ENCODE data around the gene ORC3.

The ORC3 gene

GRCh38 chr6:87654875-87655454 is 65.0 kb downstream of the ORC3 start:
- POLR2A ChIA-PET = no interaction called here
- CTCF ChIA-PET = interaction anchor here (1.3 to 1.4 kb wide), 2 partner anchors 13 to 14 kb away, joined by 3 to 7 read pairs; no protein-coding TSS in a partner anchor
- no peak for DNase-seq

GRCh38 chr6:87655824-87656223 is 65.9 kb downstream of the ORC3 start:
- Histone ChIP-seq H3K36me3 (ENCODE audit: control insufficient read depth in 4 of 4, insufficient read depth in 4 of 4, low read length in 3 of 4) (peaks cover 0 to 18% (median 6%) of the 10 kb centered on the region in 4 experiments), H3K4me3 (ENCODE audit: control insufficient read depth in 1 of 7, extremely low read depth in 1 of 7, insufficient read depth in 4 of 7, low read depth in 2 of 7, low read length in 6 of 7) (no peak overlapping the region), H3K27ac (ENCODE audit: insufficient read depth in 1 of 2, low read depth in 1 of 2, low read length in 2 of 2, poor library complexity in 1 of 2, severe bottlenecking in 2 of 2) (no peak overlapping the region), H3K4me1 (ENCODE audit: control extremely low read depth in 1 of 4, control insufficient read depth in 4 of 4, insufficient read depth in 4 of 4, low read length in 3 of 4) (peaks cover 0 to 8% (median 7%) of the 10 kb centered on the region in 4 experiments), H3K27me3 (replicated peaks in 2 of 5; ENCODE audit: control insufficient read depth in 4 of 5, insufficient read depth in 5 of 5, low read length in 4 of 5) (no peaks in the 10 kb centered on the region), H3K9me3 (ENCODE audit: control extremely low read depth in 1 of 5, control insufficient read depth in 4 of 5, insufficient read depth in 2 of 5, low read depth in 1 of 5, low read length in 4 of 5) (no peaks in the 10 kb centered on the region)
- CTCF ChIA-PET = interaction anchor here (1.3 to 1.4 kb wide), 3 partner anchors 8 to 19 kb away, joined by 3 to 7 read pairs (median 5); no protein-coding TSS in a partner anchor
- DNase-seq = peak in 2 of 3 donors; percentile 35 to 48
- POLR2A ChIA-PET = interaction anchor here (0.7 kb wide), 1 partner anchor 590 kb away, joined by 3 read pairs; no protein-coding TSS in a partner anchor

More at GRCh38 chr6:87654875-87655454, 65.0 kb downstream of the ORC3 start:
- WGBS (ENCODE audit: insufficient coverage) = no CpG with 5 or more reads among the region's 2 CpGs
- no peaks in the 10 kb centered on the region for H3K27me3 ChIP-seq (replicated peaks in 2 of 5; ENCODE audit: control insufficient read depth in 4 of 5, insufficient read depth in 5 of 5, low read length in 4 of 5)
- H3K4me1 ChIP-seq (ENCODE audit: control extremely low read depth in 1 of 4, control insufficient read depth in 4 of 4, insufficient read depth in 4 of 4, low read length in 3 of 4) = peaks cover 0 to 8% (median 7%) of the 10 kb centered on the region in 4 experiments
- no peak overlapping the region for H3K4me3 ChIP-seq (ENCODE audit: control insufficient read depth in 1 of 7, extremely low read depth in 1 of 7, insufficient read depth in 4 of 7, low read depth in 2 of 7, low read length in 6 of 7)
- H3K36me3 ChIP-seq (ENCODE audit: control insufficient read depth in 4 of 4, insufficient read depth in 4 of 4, low read length in 3 of 4) = peaks cover 0 to 14% (median 5%) of the 10 kb centered on the region in 4 experiments
- no peak overlapping the region for H3K27ac ChIP-seq (ENCODE audit: insufficient read depth in 1 of 2, low read depth in 1 of 2, low read length in 2 of 2, poor library complexity in 1 of 2, severe bottlenecking in 2 of 2)
- H3K9me3 ChIP-seq (ENCODE audit: control extremely low read depth in 1 of 5, control insufficient read depth in 4 of 5, insufficient read depth in 2 of 5, low read depth in 1 of 5, low read length in 4 of 5) = no peaks in the 10 kb centered on the region

- H3K36me3 ChIP-seq (ENCODE audit: control insufficient read depth in 4 of 4, insufficient read depth in 4 of 4, low read length in 3 of 4) = peaks cover 0 to 24% (median 7%) of the 10 kb centered on the region in 4 experiments
- H3K9me3 ChIP-seq (ENCODE audit: control extremely low read depth in 1 of 5, control insufficient read depth in 4 of 5, insufficient read depth in 2 of 5, low read depth in 1 of 5, low read length in 4 of 5) = no peaks in the 10 kb centered on the region
- no peak overlapping the region for H3K4me3 ChIP-seq (ENCODE audit: control insufficient read depth in 1 of 7, extremely low read depth in 1 of 7, insufficient read depth in 4 of 7, low read depth in 2 of 7, low read length in 6 of 7)
- ChIA-PET POLR2A (no interaction called here), CTCF (interaction anchor here (1.3 to 1.4 kb wide), 2 partner anchors 9 to 20 kb away, joined by 3 to 5 read pairs; no protein-coding TSS in a partner anchor)
- peak in 2 of 3 donors; percentile 78 to 81 for DNase-seq
- no peaks in the 10 kb centered on the region for H3K27me3 ChIP-seq (replicated peaks in 2 of 5; ENCODE audit: control insufficient read depth in 4 of 5, insufficient read depth in 5 of 5, low read length in 4 of 5)
- peak overlapping the region in 1 of 2 experiments; percentile 0 for H3K27ac ChIP-seq (ENCODE audit: insufficient read depth in 1 of 2, low read depth in 1 of 2, low read length in 2 of 2, poor library complexity in 1 of 2, severe bottlenecking in 2 of 2)
- peaks cover 0 to 8% (median 7%) of the 10 kb centered on the region in 4 experiments for H3K4me1 ChIP-seq (ENCODE audit: control extremely low read depth in 1 of 4, control insufficient read depth in 4 of 4, insufficient read depth in 4 of 4, low read length in 3 of 4)
These were observed 66.9 kb downstream of the ORC3 start for GRCh38 chr6:87656857-87657256.

- Histone ChIP-seq H3K36me3 (ENCODE audit: control insufficient read depth in 4 of 4, insufficient read depth in 4 of 4, low read length in 3 of 4) (peaks cover 2 to 22% (median 7%) of the 10 kb centered on the region in 4 experiments), H3K27me3 (replicated peaks in 2 of 5; ENCODE audit: control insufficient read depth in 4 of 5, insufficient read depth in 5 of 5, low read length in 4 of 5) (no peaks in the 10 kb centered on the region), H3K27ac (ENCODE audit: insufficient read depth in 1 of 2, low read depth in 1 of 2, low read length in 2 of 2, poor library complexity in 1 of 2, severe bottlenecking in 2 of 2) (no peak overlapping the region), H3K4me3 (ENCODE audit: control insufficient read depth in 1 of 7, extremely low read depth in 1 of 7, insufficient read depth in 4 of 7, low read depth in 2 of 7, low read length in 6 of 7) (no peak overlapping the region), H3K4me1 (ENCODE audit: control extremely low read depth in 1 of 4, control insufficient read depth in 4 of 4, insufficient read depth in 4 of 4, low read length in 3 of 4) (peaks cover 0 to 8% (median 7%) of the 10 kb centered on the region in 4 experiments), H3K9me3 (ENCODE audit: control extremely low read depth in 1 of 5, control insufficient read depth in 4 of 5, insufficient read depth in 2 of 5, low read depth in 1 of 5, low read length in 4 of 5) (no peaks in the 10 kb centered on the region)
- CTCF ChIA-PET = no interaction called here
- POLR2A ChIA-PET = no interaction called here
- no peak for DNase-seq
These were observed 68.6 kb downstream of the ORC3 start for GRCh38 chr6:87658516-87658915.

- no peaks in the 10 kb centered on the region for H3K9me3 ChIP-seq (ENCODE audit: control extremely low read depth in 1 of 5, control insufficient read depth in 4 of 5, insufficient read depth in 2 of 5, low read depth in 1 of 5, low read length in 4 of 5)
- H3K27ac ChIP-seq (ENCODE audit: insufficient read depth in 1 of 2, low read depth in 1 of 2, low read length in 2 of 2, poor library complexity in 1 of 2, severe bottlenecking in 2 of 2) = no peak overlapping the region
- no peak overlapping the region for H3K4me3 ChIP-seq (ENCODE audit: control insufficient read depth in 1 of 7, extremely low read depth in 1 of 7, insufficient read depth in 4 of 7, low read depth in 2 of 7, low read length in 6 of 7)
- peaks cover 2 to 25% (median 5%) of the 10 kb centered on the region in 4 experiments for H3K36me3 ChIP-seq (ENCODE audit: control insufficient read depth in 4 of 4, insufficient read depth in 4 of 4, low read length in 3 of 4)
- no peak for DNase-seq
- POLR2A ChIA-PET = no interaction called here
- peaks cover 0 to 8% (median 7%) of the 10 kb centered on the region in 4 experiments for H3K4me1 ChIP-seq (ENCODE audit: control extremely low read depth in 1 of 4, control insufficient read depth in 4 of 4, insufficient read depth in 4 of 4, low read length in 3 of 4)
- CTCF ChIA-PET = no interaction called here
- no peaks in the 10 kb centered on the region for H3K27me3 ChIP-seq (replicated peaks in 2 of 5; ENCODE audit: control insufficient read depth in 4 of 5, insufficient read depth in 5 of 5, low read length in 4 of 5)
These were observed 70.4 kb downstream of the ORC3 start for GRCh38 chr6:87660226-87660911.

GRCh38 chr6:87661016-87661415 is 71.1 kb downstream of the ORC3 start:
- ChIA-PET CTCF (no interaction called here), POLR2A (interaction anchor here (0.6 to 0.9 kb wide), 2 partner anchors 11 to 41 kb away, joined by 3 to 4 read pairs; partner anchors contain the start of gene AKIRIN2)
- H3K36me3 ChIP-seq (ENCODE audit: control insufficient read depth in 4 of 4, insufficient read depth in 4 of 4, low read length in 3 of 4) = peaks cover 2 to 25% (median 5%) of the 10 kb centered on the region in 4 experiments
- DNase-seq = no peak
- no CpG with 5 or more reads among the region's 1 CpG for WGBS (ENCODE audit: insufficient coverage)
- H3K27ac ChIP-seq (ENCODE audit: insufficient read depth in 1 of 2, low read depth in 1 of 2, low read length in 2 of 2, poor library complexity in 1 of 2, severe bottlenecking in 2 of 2) = no peak overlapping the region
- H3K27me3 ChIP-seq (replicated peaks in 2 of 5; ENCODE audit: control insufficient read depth in 4 of 5, insufficient read depth in 5 of 5, low read length in 4 of 5) = no peaks in the 10 kb centered on the region
- H3K4me1 ChIP-seq (ENCODE audit: control extremely low read depth in 1 of 4, control insufficient read depth in 4 of 4, insufficient read depth in 4 of 4, low read length in 3 of 4) = peaks cover 0 to 8% (median 7%) of the 10 kb centered on the region in 4 experiments
- H3K9me3 ChIP-seq (ENCODE audit: control extremely low read depth in 1 of 5, control insufficient read depth in 4 of 5, insufficient read depth in 2 of 5, low read depth in 1 of 5, low read length in 4 of 5) = no peaks in the 10 kb centered on the region
- no peak overlapping the region for H3K4me3 ChIP-seq (ENCODE audit: control insufficient read depth in 1 of 7, extremely low read depth in 1 of 7, insufficient read depth in 4 of 7, low read depth in 2 of 7, low read length in 6 of 7)

GRCh38 chr6:87661503-87661902 is 71.6 kb downstream of the ORC3 start:
- ChIA-PET CTCF (no interaction called here), POLR2A (interaction anchor here (0.6 to 0.9 kb wide), 2 partner anchors 11 to 41 kb away, joined by 3 to 4 read pairs; partner anchors contain the start of gene AKIRIN2)
- WGBS (ENCODE audit: insufficient coverage) = no CpG with 5 or more reads among the region's 1 CpG
- Histone ChIP-seq H3K4me1 (ENCODE audit: control extremely low read depth in 1 of 4, control insufficient read depth in 4 of 4, insufficient read depth in 4 of 4, low read length in 3 of 4) (peaks cover 0 to 8% (median 7%) of the 10 kb centered on the region in 4 experiments), H3K36me3 (ENCODE audit: control insufficient read depth in 4 of 4, insufficient read depth in 4 of 4, low read length in 3 of 4) (peaks cover 2 to 25% (median 5%) of the 10 kb centered on the region in 4 experiments), H3K4me3 (ENCODE audit: control insufficient read depth in 1 of 7, extremely low read depth in 1 of 7, insufficient read depth in 4 of 7, low read depth in 2 of 7, low read length in 6 of 7) (no peak overlapping the region), H3K9me3 (ENCODE audit: control extremely low read depth in 1 of 5, control insufficient read depth in 4 of 5, insufficient read depth in 2 of 5, low read depth in 1 of 5, low read length in 4 of 5) (no peaks in the 10 kb centered on the region), H3K27me3 (replicated peaks in 2 of 5; ENCODE audit: control insufficient read depth in 4 of 5, insufficient read depth in 5 of 5, low read length in 4 of 5) (no peaks in the 10 kb centered on the region), H3K27ac (ENCODE audit: insufficient read depth in 1 of 2, low read depth in 1 of 2, low read length in 2 of 2, poor library complexity in 1 of 2, severe bottlenecking in 2 of 2) (no peak overlapping the region)
- DNase-seq = no peak
